HUES6 (cell line): ENCODE data around the gene RGS7BP.

ENCODE experiments used
- H3K27ac ChIP-seq: 2 replicates; pipeline ENCODE4 v1.7.0; 2013; ENCODE audit warnings: low read depth, mild to moderate bottlenecking, low read length, inconsistent platforms
- H3K27me3 ChIP-seq: 2 replicates; pipeline ENCODE4 v1.6.1; 2013; ENCODE audit warnings: low read length; ENCODE audit not compliant: control insufficient read depth, insufficient read depth
- H3K36me3 ChIP-seq: 2 replicates; pipeline ENCODE4 v1.6.1; 2013; ENCODE audit warnings: low read length; ENCODE audit not compliant: control insufficient read depth, insufficient read depth
- H3K4me1 ChIP-seq: 2 replicates; pipeline ENCODE4 v1.6.1; 2013; ENCODE audit warnings: low read length; ENCODE audit not compliant: control insufficient read depth, insufficient read depth
- H3K4me3 ChIP-seq: 2 replicates; pipeline ENCODE4 v1.5.1; 2013; ENCODE audit warnings: low read depth, low read length
- H3K9ac ChIP-seq: one replicate; pipeline ENCODE4 v1.6.1; 2013; ENCODE audit warnings: mild to moderate bottlenecking, low read length
- H3K9me3 ChIP-seq: 2 replicates; pipeline ENCODE4 v1.6.1; 2013; ENCODE audit warnings: low read depth, low read length; ENCODE audit not compliant: control insufficient read depth, insufficient read depth

Gene RGS7BP

DNA sequence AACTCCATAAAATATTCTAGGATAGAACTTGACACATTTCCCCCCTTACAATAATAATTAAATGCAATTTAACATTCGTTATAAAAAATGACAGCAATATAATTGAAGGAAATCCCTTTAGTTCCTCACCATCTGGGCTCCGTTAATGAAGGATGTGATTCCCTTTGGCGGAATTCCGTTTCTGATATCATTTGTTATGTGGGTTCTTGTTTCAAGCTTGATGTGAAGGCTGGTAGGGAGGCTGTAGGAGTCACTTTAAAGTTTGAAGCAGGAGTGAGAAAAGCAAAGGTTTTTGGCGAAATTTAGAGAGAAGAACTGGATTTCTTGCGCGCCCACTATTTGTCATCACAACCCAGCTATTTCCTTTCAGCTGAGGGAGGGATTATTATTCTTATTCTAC is 4.0 kb downstream of the RGS7BP start:
- Histone ChIP-seq H3K4me3 (no peak overlapping the region), H3K9ac (no peak overlapping the region), H3K27ac (no peak overlapping the region), H3K36me3 (no peaks in the 10 kb centered on the region), H3K9me3 (no peaks in the 10 kb centered on the region), H3K4me1 (0 out of 2 replicates have a peak, but pooled peaks cover 9% of the 10 kb centered on the region), H3K27me3 (peaks cover 73% of the 10 kb centered on the region)

DNA sequence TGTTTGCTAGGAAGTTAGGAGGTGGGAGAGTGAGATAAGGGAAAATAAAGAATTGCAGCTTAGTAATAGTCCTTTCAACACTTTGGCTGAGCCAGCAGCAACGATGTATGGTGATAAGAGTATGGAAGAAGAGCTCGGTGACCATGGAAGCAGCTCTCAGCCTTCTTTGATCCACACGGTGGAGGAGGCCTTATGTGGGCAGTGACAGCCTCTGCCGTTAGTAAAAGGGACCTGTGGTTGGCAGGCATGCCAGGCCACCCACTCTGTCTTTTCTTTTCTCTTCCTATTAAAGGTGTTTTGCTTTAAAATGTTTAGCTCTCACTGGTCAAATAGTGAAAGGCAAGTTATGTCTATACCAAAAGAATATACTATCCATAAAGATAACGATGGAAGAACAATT is 7.7 kb downstream of the RGS7BP start:
- Histone ChIP-seq H3K27me3 (peaks cover 36% of the 10 kb centered on the region), H3K4me3 (no peak overlapping the region), H3K4me1 (no peaks in the 10 kb centered on the region), H3K27ac (no peak overlapping the region), H3K9me3 (no peaks in the 10 kb centered on the region), H3K9ac (no peak overlapping the region), H3K36me3 (no peaks in the 10 kb centered on the region)

DNA sequence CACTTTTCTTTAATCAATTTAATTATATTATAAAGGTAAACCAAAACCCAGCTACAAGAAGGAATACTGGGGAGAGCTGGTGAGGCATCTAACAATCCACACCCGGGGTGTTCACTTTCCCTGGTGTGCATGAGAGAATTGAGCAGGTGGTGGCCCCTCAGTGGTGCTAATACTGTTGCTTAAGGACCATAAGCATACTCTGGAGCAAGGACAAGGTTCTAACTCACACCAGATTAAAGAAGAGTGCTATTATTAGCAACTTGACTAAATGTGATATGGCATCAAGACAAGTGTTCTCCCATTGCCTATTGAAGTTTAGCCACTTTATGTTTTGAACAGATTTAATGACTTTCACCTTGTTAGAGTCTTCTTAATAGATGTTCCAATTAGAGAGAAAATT is 8.8 kb downstream of the RGS7BP start:
- Histone ChIP-seq H3K27ac (no peak overlapping the region), H3K4me1 (no peaks in the 10 kb centered on the region), H3K9ac (no peak overlapping the region), H3K4me3 (no peak overlapping the region), H3K36me3 (no peaks in the 10 kb centered on the region), H3K9me3 (no peaks in the 10 kb centered on the region), H3K27me3 (peaks cover 25% of the 10 kb centered on the region)

DNA sequence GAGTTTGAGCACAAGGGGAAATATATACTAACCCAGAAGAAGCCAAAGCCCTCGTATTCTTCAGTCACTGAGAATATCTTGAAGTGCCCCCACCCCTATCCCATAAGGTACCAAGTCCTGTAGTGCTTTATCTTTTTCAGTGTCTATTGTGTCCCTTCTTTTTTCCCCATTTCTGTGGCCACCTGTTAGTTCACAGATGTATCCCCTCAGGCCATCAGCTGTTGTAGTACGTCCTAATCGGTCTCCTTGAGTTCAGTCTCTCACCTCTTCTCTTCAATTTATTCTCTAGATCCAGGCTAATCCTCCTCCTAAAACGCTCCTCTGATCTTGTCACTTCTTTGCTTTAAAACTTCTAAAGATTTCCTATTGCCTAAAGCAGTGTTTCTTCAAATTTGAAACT is 10.4 kb downstream of the RGS7BP start:
- Histone ChIP-seq H3K27me3 (peaks cover 10% of the 10 kb centered on the region; the same call in 1 of the 2 replicates), H3K27ac (no peak overlapping the region), H3K9ac (no peak overlapping the region), H3K36me3 (no peaks in the 10 kb centered on the region), H3K9me3 (no peaks in the 10 kb centered on the region), H3K4me3 (no peak overlapping the region), H3K4me1 (no peaks in the 10 kb centered on the region)

DNA sequence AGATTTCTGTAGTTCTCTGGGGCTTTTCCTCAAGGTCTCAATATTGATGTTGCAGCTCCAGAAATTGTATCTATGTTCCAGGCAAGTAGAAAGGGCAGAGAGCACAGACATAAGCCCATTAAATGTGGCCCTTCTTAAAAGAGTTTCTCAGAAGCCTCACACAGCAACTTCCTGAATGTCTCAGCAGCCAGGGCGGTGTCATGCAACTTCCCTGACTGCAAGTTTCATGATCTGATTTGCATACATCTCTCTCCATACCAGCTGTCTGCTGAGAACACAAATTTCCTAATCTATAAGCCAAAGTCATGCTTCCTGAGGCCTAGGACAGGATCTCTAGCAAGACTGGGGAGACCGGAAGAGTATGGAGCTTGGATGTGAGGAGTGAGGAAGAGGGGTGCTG is 13.0 kb downstream of the RGS7BP start:
- H3K4me1 ChIP-seq = no peaks in the 10 kb centered on the region
- no peaks in the 10 kb centered on the region for H3K9me3 ChIP-seq
- no peak overlapping the region for H3K4me3 ChIP-seq
- H3K36me3 ChIP-seq = no peaks in the 10 kb centered on the region
- H3K27me3 ChIP-seq = no peaks in the 10 kb centered on the region; the same call in 1 of the 2 replicates
- no peak overlapping the region for H3K9ac ChIP-seq
- H3K27ac ChIP-seq = no peak overlapping the region

DNA sequence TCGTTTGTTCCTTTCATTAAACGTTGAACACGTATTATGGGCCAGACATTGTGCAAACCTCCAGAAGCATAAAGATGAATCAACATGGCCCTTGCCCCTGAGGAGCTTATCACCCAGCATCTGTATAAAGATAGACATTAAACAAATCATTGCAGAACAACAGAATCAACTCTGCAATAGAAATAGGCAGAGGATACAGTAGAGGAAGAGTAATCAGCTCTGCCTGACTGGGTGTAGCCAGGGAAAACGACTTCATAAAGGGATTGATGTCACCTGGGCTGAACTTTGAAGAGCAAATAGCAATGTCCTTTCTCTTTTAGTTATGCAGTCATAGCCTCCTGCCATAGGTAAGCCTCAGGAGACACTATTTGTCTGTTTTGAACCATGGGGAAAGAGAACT is 13.4 kb downstream of the RGS7BP start:
- peaks cover 3% of the 10 kb centered on the region for H3K27me3 ChIP-seq
- no peaks in the 10 kb centered on the region for H3K9me3 ChIP-seq

DNA sequence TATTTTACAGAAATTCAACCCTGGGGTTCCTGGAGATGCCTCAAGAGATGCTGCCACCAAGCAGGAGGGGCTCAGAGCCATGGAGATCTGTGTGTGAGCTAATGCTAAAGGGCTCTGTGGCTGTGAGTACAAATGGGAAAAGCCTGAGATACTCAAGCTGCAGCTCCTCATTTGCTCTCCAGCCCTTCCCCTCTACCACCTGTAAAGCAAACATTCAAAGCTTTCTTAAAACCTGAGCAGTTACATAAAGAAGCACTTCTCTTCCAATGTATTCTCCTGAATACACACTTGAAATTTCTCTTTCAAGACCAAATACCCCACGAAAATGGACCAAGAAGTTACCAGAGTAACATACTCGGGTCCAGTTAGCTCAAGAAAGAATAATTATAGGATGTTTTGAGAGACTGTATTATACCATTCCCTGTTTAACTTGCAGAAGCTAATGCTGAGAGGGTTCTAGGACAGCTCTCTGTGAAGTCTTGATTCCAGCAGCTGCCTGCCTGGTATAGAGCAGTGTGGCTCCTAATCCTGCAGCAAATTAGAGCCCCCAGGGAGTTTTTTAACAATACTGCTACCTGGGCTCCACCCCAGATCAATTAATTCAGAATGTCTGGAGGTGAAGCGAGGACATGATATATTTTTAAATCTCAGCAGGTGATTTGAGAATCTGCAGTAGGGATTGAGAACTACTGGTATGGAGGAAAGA is 21.1 kb downstream of the RGS7BP start:
- Histone ChIP-seq H3K36me3 (no peaks in the 10 kb centered on the region), H3K27me3 (peaks cover 3% of the 10 kb centered on the region), H3K9ac (no peak overlapping the region), H3K9me3 (no peaks in the 10 kb centered on the region), H3K4me1 (no peaks in the 10 kb centered on the region), H3K4me3 (no peak overlapping the region), H3K27ac (no peak overlapping the region)

More for the DNA sequence above, 13.4 kb downstream of the RGS7BP start:
- Histone ChIP-seq H3K36me3 (no peaks in the 10 kb centered on the region), H3K4me1 (no peaks in the 10 kb centered on the region), H3K9ac (no peak overlapping the region), H3K4me3 (no peak overlapping the region), H3K27ac (no peak overlapping the region)

DNA sequence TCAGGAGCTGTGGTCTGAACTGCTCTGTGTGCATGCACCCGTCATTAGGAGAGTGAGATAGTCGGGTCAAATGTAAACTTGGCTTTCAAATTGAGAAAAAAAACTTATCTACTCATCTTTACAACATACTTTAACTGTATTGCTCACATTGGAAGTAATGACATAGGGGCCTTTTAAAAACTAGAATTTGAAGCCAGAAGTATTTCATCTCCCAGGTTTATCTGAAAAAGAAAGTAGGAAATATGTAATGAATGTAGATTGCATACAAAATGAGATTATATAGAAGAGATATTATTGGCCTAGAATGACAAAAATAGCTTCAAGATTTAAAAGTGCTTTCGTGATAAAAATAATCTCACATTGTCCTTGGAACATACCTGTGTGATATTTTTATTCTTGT is 24.3 kb downstream of the RGS7BP start:
- H3K4me1 ChIP-seq = no peaks in the 10 kb centered on the region; the same call in 1 of the 2 replicates
- no peak overlapping the region for H3K4me3 ChIP-seq
- no peak overlapping the region for H3K9ac ChIP-seq
- H3K27me3 ChIP-seq = no peaks in the 10 kb centered on the region
- no peak overlapping the region for H3K27ac ChIP-seq
- no peaks in the 10 kb centered on the region for H3K36me3 ChIP-seq
- H3K9me3 ChIP-seq = no peaks in the 10 kb centered on the region

DNA sequence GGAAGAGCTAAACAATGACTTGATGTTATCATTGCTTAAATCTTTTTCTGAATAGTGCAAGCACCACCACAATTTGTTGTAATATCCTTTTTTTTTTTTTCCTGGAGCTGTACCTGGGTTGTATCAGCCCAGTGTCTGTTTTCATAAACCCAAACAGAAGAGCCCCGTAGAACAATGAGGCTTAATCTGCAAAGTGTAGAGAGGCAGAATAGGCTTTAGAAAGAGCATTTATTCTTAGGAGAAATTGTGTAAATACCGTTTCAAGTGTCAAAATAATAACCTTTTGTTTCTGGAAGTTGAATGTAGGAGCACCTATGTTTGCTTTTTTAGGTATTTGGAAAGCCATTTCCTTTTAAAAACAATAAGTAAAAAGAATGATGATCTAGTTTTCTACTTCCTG is 26.4 kb downstream of the RGS7BP start:
- Histone ChIP-seq H3K4me3 (no peak overlapping the region), H3K36me3 (no peaks in the 10 kb centered on the region), H3K9me3 (no peaks in the 10 kb centered on the region), H3K27ac (no peak overlapping the region), H3K27me3 (no peaks in the 10 kb centered on the region), H3K4me1 (no peaks in the 10 kb centered on the region; the same call in 1 of the 2 replicates), H3K9ac (no peak overlapping the region)

DNA sequence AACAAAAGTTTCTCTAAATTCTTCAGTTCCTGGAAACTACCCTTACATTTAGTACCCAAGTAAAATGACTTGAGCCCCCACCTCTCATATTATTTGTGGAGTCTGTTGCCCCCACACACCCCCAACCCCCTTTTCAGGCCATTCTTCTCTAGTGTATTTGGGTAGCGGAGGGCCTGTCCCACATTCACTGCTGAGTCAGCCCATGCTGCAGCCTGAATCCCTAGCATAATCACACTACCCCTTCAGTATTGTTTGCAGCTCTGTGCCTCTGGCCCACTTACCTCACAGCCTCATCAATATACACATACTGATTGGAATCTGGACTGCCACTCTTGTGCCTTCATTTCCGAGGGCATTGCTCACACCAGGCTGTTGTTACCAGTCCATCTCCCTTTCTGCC is 26.8 kb downstream of the RGS7BP start:
- no peaks in the 10 kb centered on the region; the same call in 1 of the 2 replicates for H3K4me1 ChIP-seq
- H3K9ac ChIP-seq = no peak overlapping the region
- H3K4me3 ChIP-seq = no peak overlapping the region
- no peaks in the 10 kb centered on the region for H3K27me3 ChIP-seq
- no peaks in the 10 kb centered on the region for H3K9me3 ChIP-seq
- no peaks in the 10 kb centered on the region for H3K36me3 ChIP-seq
- no peak overlapping the region for H3K27ac ChIP-seq

DNA sequence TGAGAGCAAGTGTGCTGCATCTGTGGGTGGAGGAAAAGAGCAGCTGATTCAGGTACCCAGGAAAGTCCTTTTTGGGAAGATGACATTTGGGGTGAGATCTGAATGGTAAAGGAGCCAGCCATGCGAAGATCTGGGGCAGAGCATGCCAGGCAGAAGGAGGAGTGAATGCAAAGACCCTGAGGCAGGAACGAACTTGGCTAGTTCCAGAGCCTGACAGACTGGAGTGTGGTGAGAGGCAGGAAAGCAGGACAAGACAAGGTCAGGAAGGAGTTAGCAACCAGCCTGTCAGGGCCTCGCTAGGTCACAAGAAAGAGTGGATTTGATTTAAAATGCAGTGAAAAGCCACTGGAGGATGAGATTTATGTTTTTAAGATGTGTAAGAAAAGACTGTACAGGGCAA is 28.2 kb downstream of the RGS7BP start:
- Histone ChIP-seq H3K27ac (no peak overlapping the region), H3K36me3 (no peaks in the 10 kb centered on the region), H3K9ac (no peak overlapping the region), H3K4me1 (no peaks in the 10 kb centered on the region; the same call in 1 of the 2 replicates), H3K4me3 (no peak overlapping the region), H3K9me3 (no peaks in the 10 kb centered on the region), H3K27me3 (no peaks in the 10 kb centered on the region)
